NCI-H748 (cell line): ENCODE measurements around the gene MTRR.
A peak's percentile ranks its signal among the peaks of the same experiment; 100 is the strongest.

Experiments used
- DNase-seq: peaks from one replicate; lab custom pipeline; 2025; ENCODE audit not compliant: unreplicated experiment; lab: John Stamatoyannopoulos, UW

Gene MTRR

DNA sequence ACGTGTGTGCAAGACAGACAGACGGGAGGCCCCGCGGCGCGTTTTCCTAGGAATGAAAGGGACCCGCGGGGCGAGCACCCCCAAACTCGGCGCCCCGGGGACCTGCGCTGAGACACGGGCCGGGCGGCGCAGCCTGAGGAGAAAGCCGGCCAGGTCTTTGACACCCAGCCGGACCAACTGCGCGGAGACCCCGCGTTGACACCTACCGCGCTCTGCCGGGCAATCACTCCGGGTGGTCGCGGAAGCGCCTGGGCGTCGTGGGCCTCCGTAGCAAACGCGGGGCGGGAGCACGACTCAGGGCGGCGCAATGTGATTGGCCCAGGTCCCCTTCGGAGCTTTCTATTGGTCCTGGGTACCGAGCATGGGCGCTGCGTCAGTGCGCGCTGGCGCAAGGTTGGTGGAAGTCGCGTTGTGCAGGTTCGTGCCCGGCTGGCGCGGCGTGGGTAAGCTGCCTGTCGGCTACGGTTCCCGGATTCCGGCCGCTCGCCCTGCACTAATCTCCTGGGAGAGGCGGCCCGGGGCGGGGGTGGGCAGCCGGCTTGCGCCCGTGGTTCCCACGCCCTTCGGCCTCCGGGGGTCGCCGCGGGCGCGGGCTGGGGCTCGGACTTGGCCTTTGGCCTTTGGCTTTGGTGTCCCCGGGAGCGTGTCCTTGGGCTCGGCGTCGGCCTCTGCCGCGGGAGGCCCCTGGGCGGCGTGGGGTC lies at the start of gene MTRR, which contains the start of gene FASTKD3:
Gene MTRR (plus strand): TSS at position 376 of the 701 bp plus-strand sequence. CDS start 1,647 bp downstream, outside the sequence.
Gene FASTKD3 (minus strand): TSS at position 259 of the 701 bp plus-strand sequence. CDS start 948 bp downstream, outside the sequence.
- peak; percentile 99 for DNase-seq

DNA sequence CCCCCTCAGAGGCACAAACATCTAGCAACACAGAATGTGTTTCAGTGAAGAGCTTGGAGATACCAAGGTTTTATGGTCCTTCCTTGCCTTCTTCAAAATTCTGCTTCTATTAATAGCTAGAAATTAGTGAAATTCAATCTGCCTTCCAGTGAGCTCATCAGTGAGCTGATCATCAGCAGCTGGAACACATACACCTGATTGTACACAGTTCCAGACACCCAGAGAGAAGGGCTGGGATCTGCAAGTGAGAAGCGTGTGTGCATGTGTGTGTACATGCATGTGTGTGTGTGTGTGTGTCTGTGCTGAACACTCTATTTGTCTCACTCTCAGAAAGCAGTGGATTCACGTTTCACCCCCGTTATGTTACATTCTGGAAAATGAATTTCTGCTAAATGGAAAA lies 46.5 kb upstream of the MTRR start:
- DNase-seq, result no peak

DNA sequence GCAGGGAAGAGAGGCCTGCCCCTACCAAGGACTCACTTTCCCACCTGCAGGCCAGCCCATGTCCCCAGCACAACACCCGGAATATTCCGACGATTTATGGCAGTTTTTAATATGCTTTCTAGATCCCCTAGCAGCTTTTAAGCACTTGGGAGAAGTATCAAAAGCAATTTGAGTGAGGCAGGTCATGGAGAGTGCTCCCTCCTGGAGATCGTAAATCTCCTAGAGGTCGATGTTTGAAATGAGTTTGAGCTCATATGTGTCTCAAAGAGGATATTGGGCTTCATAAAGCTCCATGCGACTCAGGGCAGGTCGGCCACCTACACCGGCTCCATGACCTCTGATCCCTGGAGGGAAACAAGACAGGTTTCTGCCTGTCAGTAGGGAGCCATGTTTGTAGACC lies 45.4 kb upstream of the MTRR start:
- no peak for DNase-seq

DNA sequence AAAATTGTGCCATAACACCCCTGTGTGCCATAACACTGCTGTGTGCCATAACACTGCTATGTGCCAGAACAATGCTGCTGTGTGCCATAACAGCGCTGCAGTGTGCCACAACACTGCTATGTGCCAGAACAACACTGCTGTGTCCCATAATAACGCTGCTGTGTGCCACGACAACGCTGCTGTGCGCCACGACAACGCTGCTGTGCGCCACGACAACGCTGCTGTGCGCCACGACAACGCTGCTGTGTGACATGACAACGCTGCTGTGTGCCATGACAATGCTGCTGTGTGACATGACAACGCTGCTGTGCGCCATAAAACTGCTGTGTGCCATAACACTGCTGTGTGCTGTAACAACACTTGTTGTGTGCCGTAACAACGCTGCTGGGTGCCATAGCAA lies 44.0 kb upstream of the MTRR start:
- DNase-seq, result peak; percentile 71

DNA sequence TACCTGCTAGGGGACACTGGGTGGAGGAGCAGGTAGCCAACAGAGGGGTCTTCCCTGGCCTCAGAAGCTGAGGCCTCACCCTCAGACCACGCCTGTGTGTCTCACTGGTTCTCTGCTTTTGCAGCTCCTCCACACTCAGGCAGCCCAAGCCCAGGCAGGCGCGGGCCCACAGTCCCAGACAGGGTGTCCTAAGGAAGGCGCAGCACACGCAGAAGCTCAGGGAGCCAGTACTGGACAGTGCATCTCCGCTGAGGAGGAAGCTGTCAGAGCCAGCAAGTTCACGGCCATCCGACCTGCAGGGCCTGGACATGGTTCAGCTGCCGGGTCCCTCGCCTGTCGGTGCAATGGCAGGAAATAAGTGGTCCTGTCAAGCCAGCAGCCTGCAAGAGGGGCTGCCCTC lies 43.3 kb upstream of the MTRR start:
- DNase-seq, result no peak

DNA sequence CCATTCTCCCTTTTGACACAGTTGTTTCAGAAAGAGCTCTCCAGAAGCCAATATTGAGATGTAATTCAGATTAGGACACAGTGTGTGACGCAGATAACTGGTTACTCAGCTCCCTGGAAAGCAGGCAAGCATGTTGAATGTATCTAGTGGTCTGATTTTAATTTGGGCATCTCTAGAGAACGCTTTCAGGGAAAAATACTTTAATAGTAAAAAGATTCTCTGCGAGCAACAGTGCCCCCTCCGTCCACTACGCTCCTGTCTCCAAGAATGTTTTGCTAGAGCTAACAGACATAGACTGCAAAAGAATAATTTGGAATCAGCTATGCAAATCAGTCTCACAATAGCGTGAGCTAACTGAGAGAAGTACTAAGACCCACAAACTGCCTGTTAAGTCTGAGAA lies 41.3 kb upstream of the MTRR start:
- no peak for DNase-seq

DNA sequence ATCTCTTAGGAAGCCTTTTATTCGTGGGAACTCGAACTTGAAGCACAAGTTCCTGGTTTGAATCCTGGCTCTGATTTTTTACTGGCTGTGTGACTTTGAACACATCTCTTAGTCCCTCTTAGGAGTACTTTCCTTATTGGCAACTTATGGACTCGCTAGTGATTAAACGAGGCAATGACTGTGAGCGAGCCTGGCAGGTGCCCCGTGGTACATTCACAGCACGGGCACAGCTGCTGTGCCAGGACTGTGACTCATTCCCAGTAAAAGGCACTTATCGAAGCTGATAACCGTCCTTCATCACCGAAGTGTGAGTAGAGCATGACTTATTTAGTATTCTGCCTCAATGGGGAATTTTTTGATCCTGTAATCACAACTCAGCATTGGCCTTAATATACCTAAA lies 40.7 kb upstream of the MTRR start:
- no peak for DNase-seq

DNA sequence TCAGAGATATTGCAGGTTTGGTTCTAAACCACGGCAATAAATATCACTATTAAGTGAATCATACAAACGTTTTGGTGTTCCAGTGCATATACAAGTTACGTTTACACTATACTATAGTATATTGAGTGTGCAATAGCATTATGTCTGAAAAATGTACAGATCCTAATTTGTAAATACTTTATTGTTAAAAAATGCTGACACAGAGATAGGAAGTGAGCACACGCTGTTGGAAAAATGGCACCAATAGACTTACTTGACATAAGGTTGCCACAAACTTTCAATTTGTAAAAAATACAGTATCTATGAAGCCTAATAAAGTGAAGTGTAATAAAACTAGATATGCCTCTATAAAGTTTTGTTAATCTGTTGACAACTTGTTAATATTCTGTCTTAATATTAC lies 34.0 kb upstream of the MTRR start:
- DNase-seq, result no peak

DNA sequence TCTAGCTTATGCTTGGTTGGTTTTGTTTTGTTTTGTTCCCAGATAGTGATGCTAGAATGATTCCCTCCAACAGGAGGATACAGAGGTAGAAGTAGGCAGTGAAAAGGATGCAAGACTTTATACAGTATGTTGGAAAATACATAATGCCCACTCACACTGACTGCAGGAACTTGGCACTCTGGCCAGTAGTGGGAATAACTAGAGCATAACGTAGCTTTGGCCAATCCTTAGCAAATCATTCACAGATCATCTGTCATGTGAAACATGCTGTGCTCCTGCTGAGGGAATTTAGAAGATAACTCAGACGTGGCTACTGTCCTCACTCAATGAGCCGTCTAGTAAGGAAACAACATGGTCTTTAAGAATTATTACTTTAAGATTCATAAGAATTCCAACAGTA lies 31.5 kb upstream of the MTRR start:
- DNase-seq, result no peak

DNA sequence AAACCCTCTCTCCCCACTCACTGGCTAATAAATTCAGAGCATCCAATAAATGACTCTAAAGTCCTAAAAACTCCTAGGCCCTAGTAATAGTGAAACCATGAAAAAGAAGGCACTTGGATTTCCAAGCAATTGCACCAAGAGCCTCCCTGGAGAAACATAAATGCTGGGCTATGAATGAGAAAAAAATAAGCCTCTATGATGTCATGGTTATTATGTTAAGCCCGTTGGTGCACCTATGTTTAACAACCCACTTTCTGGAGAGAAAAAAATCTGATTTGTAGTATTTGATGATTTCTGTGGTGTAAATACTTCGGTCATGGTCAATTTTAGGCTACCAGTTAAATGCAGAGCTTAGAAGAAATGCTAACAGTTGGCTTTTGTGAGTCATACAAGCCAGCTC lies 26.4 kb upstream of the MTRR start:
- no peak for DNase-seq

DNA sequence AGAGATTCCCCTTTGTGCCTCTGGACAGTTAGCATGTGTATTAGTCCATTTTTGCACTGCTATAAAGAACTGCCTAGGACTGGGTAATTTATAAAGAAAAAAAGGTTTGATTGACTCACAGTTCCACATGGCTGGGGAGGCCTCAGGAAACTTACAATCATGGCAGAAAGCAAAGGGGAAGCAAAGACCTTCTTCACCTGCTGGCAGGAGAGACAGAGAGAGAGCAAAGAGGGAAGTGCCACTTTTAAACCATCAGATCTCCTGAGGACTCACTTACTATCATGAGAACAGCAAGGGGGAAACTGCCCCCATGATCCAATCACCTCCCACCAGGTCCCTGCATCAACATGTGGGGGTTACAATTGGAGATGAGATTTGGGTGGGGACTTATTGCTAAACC lies 24.0 kb upstream of the MTRR start:
- DNase-seq, result no peak

DNA sequence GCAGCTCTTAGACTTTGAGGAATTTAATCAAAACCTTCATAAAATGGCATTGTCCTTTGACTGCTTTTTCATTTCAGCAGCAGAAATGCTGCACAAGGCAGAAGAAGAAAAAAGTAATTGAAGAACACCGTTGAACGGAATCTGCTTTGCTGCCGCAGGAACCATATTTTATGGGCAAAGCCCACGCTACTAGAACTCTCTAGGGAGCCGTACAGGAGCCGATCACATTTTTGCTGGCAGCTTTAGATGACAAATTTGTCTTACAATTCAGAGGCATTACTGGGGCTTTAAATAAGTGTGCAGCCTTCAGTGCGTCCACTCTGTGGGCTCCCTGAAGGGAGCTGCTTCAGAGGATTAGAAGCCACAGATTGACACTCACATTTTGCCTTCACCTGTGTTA lies 23.4 kb upstream of the MTRR start:
- DNase-seq, result no peak

DNA sequence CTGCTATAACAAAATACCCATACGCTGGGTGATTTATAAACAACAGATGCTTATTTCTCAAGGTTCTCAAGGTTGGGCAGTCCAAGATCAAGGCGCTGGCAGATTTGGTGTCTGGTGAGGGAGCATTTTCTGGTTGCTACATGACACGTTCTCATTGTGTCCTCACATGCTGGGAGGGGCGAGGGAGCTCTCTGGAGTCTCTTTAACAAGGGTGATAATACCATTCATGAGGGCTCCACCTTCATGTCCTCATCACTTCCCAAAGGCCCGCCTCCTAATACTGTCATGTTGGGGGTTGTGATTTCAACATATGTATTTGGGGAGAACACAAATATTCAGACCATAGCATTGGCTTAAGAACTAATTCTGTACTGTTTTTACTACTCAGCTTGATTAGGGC lies 22.6 kb upstream of the MTRR start:
- DNase-seq, result no peak

DNA sequence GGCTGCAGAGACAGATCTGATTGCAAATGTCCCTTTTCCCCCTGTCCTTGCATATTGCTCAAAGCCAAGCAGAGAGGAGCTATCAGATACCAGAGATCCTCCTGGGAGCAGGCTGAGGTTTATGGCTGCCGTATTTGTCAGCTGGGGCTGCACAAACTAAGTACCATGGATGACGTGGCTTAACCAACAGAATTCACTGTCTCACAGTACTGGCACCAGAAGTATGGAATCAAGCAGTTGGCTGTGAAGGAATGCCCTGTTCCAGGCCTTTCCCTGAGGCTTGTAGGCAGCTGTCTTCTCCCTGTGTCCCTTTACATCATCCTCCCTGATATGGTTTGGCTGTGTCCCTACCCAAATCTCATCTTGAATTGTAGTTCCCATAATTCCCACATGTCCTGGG lies 20.7 kb upstream of the MTRR start:
- no peak for DNase-seq

DNA sequence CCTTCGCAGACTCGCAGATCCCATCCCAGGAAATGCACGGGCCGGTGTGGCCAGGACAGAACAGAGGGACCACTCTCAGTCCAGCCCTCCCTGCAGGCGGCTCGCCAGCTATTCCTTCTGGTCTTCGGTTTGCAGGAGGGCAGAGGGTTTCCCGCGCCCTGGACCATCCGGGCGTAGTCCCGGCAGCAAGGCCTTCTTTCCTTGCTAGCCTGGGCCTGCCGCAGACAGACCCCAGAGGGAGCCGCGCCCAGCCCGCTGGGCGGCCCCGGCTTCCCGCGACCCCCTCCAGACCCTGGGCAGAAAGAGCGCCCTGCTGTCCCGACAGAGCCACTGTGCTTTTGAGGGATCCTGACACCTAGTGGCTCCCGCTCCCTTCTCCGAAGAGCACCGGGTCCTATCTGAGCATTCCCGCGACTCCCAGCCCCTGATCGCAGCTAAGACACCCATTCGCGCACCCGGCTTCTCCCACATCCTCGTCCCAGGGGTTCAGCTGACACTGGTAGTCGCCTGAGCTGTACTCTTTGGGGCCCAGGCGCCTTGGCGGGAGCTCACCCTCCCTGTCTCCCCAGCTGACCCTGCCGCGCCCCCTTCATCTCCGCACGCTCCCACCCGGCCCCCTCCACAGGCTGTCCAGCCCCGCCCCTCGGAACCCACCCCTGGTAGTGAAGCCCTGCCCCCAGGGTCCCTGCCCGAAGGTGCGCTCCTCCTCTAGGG lies 19.1 kb upstream of the MTRR start:
- peak; percentile 88 for DNase-seq

DNA sequence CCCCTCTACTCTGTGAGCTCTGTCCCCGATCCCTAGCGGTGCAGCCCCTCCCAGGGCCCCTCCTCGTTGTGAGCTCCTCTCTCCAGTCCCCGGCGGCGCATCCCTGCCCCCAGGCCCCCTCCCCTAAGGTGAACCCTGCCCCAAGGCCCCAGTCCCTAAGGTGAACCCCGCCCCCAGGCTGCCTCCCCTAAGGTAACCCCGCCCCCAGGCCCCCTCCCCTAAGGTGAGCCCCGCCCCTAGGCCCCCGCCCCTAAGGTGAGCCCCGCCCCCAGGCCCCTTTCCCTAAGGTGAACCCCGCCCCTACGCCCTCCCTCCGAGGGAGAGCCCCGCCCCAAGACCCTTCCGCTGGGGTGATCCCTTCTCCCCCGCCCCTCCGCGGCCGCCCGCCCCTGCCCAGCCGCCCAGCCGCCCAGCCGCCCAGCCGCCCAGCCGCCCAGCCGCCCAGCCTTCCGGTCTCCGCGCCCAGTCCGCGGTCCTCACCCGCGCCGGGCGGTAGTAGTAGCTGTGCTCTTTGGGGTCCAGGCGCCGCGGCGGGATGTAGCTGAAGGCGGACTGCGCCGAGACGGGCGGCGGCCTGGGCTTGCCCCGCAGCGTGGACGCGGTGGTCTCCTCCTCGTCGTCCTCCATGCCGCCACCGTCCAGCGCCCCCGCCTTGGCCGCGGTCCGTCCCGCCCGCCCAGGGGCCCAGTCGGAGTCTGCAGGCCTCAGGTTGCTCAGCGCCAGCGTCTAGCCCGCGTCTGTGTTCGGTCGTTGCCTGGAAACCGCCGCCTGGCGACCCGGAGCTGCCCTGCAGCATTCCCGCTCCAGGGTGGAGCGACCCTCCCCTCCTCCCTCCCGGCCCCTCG lies 18.3 kb upstream of the MTRR start, which contains the start of gene CFAP90:
Gene CFAP90 (minus strand): TSS at position 739 of the 845 bp plus-strand sequence. CDS start 112 bp downstream, at position 627.
- DNase-seq, result peak; percentile 96

DNA sequence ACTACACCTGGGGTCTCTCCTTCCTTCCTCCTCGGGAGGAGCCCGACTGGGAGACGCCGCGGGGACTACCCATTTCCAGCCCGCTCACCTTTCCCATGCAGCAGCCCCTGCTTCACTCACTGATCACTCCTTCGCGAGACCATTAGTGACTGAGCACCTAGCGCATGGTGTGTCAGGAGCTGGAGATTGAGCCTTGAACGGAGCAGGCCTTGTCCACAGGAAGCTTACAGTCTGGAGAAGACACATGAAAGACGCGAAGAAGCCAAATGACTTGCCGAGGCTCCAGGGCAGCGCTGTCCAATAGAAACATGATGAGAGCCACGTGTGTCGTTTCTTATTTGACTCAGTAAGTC lies 17.7 kb upstream of the MTRR start:
- no peak for DNase-seq

DNA sequence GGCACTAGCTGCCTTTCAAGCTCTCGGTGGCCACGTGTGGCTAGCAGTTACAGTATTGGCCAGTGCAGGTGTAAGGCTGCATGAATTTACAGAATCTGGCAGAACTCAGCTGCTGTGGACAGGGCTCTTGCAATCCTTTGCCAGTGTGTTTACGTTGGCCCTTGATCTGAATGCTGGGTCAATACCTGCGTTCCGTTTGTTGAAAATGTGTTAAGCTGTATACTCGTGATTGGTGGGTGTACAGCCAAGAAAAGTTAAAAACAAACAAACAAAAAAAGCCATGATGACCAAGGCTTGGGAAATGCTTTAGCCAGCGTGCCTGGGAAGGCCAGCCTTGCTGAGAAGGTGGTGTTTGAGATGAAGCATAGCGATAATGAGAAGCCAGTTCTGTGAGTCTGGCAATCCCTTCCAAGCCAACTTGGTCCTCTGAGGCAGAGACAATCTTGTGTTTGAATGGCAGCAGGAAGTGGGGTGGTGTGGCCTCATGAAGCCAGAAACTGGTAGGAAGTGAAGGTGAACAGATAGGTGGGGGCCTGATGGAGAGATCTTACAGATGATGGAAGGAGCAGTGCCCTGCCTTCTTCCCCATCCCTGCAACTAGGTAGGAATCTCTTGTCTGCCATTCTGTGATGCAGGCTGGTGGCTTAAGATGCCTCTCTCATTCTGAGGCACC lies 17.2 kb upstream of the MTRR start:
- peak; percentile 73 for DNase-seq

DNA sequence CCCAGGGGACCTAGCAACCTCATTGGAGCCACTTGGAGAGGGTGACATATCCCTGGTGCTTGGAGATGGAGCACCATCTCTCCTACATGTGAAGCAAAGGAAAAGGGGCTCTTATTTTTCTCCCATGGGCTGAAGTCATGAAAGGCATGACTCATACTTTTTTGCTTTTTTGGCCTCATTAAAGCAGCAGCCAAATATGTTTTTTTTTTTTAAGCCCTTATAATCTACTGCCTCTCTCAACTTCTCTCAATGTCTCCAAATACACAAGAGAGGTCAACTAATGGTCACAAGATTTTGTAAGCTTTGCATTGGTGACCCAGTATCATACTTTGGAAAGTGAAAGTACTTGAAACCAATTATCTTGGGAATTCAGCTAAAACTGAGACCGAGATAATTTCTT lies 16.4 kb upstream of the MTRR start:
- no peak for DNase-seq

DNA sequence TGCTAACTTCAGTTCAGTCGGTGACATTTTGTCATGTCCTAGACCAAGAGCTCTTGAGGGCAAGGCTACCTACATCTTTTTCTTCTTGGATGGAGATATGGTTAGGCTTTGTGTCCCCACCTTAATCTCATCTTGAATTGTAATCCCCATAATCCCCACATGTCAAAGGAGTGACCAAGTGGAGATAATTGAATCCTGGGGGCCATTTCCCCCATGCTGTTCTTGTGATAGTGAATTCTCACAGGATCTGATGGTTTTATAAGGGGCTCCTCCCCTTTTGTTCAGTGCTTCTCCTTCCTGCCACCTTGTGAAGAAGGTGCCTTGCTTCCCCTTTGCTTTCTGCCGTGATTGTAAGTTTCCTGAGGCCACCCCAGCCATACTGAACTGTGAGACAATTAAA lies 16.0 kb upstream of the MTRR start:
- DNase-seq, result no peak

DNA sequence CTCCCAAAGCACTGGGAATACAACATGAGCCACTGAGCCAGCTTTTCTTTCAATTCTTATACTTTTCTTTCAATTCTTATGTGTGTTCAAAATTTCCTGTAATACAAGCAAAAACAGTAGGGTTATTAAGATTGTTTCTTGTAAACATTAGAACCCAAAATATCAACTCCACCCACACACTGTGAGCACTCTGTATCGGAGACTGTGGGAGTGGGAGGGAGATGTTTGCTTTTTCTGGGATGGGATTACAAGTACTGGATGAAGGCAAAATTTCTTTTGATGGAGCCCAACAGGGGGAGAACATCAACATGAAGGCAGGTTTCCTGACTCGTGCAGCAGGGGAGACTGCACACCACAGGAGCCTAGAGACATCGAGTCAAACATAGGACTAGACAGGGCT lies 13.3 kb upstream of the MTRR start:
- no peak for DNase-seq
